ENCODE data around the gene METRN. TPM values are rescaled to one million over a fixed set of nuclear protein-coding genes. Genes with fewer than 3 reads are reported as not detected.

The METRN gene
- polyA plus RNA-seq, 2 of the 4 experiments (the other 2 are of a cell fraction), result 41.0 to 82.2 TPM

DNA sequence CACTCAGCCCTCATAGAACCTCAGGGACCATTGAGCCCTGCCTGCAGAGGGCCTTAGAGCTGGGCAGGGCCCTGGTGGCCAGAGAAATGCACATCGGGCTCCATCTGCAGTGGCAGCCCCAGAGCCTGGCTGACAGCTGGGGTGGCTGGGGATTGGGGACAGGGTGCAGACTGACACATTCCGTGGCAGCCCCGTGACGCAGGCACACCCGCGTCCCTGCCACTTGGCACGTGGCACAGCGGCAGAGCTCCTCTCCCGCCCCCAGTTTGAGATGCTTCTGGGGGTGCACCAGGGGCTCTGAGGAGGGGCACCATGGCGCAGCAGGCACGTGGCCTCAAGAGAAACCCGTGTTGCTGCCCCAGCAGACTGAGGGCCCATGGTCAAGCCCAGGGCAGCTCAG, 11.5 kb upstream of the METRN start:
- peaks cover 33% of the 10 kb centered on the region for H3K4me1 ChIP-seq
- 55% methylated on average over 6 of the region's 12 CpGs for WGBS (ENCODE audit: missing lambda C conversion rate)
- POLR2A ChIA-PET, result interaction anchor here (1.4 kb wide), 1 partner anchor 13 kb away, joined by 4 read pairs; the partner anchor contains the start of gene WDR24
- ATAC-seq (peak in 1 of 2 experiments; percentile 28; a peak in 3 of 6 replicates), FAIRE-seq (no peak), DNase-seq (ENCODE audit: low read depth in 1 of 2, low spot score in 1 of 2) (no peak)
- no peaks in the 10 kb centered on the region for H3K9me3 ChIP-seq
- CTCF ChIA-PET, result interaction anchor here (1.1 to 25.1 kb wide), 10 partner anchors 7 to 83 kb away, joined by 3 to 656 read pairs (median 10); partner anchors contain the start of genes ANTKMT, CCDC78, CIAO3 and HAGHL
- TF ChIP-seq FOXS1 (CRISPR knock-in tag; IDR thresholded peaks at IDR 0.05) (no peak), MYC (IDR thresholded peaks at IDR 0.05; ENCODE audit: borderline replicate concordance, low read length) (no peak), TP53 (CRISPR knock-in tag; IDR thresholded peaks at IDR 0.05) (no peak)
- TF ChIP-seq, protein P1, sequence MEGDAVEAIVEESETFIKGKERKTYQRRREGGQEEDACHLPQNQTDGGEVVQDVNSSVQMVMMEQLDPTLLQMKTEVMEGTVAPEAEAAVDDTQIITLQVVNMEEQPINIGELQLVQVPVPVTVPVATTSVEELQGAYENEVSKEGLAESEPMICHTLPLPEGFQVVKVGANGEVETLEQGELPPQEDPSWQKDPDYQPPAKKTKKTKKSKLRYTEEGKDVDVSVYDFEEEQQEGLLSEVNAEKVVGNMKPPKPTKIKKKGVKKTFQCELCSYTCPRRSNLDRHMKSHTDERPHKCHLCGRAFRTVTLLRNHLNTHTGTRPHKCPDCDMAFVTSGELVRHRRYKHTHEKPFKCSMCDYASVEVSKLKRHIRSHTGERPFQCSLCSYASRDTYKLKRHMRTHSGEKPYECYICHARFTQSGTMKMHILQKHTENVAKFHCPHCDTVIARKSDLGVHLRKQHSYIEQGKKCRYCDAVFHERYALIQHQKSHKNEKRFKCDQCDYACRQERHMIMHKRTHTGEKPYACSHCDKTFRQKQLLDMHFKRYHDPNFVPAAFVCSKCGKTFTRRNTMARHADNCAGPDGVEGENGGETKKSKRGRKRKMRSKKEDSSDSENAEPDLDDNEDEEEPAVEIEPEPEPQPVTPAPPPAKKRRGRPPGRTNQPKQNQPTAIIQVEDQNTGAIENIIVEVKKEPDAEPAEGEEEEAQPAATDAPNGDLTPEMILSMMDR (IDR thresholded peaks at IDR 0.05), result no peak
- H3K4me3 ChIP-seq, result no peak overlapping the region
- no peak overlapping the region for H3K27ac ChIP-seq
- no peak overlapping the region for H3K4me2 ChIP-seq

DNA sequence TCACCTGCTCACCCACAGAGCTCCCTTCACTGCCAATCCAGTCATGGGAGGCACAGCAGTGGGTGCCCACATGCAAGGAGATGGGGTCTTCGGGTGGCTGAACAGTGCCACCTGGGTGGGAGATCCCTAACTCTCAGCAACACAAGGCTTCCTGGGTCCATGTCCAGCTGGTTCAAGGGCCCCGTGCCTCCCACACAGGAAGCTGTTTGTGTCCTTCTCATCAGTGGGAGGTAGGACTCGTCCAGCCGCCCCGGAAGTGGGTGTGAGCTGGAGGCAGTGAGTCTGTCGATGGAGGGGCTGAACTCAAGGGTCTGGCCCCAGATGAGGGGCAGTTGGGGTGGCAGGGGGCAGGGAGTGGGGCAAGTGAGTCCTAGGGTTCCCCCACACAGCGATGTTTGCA, 10.9 kb upstream of the METRN start:
- WGBS (ENCODE audit: missing lambda C conversion rate), result 78% methylated on average over 5 of the region's 7 CpGs
- TF ChIP-seq SMC3 (IDR thresholded peaks at IDR 0.05) (no peak), HOXA7 (CRISPR knock-in tag; IDR thresholded peaks at IDR 0.05) (no peak), SREBF2 (IDR thresholded peaks at IDR 0.05) (no peak), CHD4 (IDR thresholded peaks at IDR 0.05; ENCODE audit: borderline replicate concordance) (no peak), JUN (IDR thresholded peaks at IDR 0.05) (no peak), POLR2AphosphoS2 (conservative IDR thresholded peaks at IDR 0.05; ENCODE audit: low read length) (no peak), ZFP36 (IDR thresholded peaks at IDR 0.05; ENCODE audit: borderline replicate concordance, partially characterized antibody) (no peak), EHMT2 (IDR thresholded peaks at IDR 0.05; ENCODE audit: low read depth) (no peak), ZC3H11A (IDR thresholded peaks at IDR 0.05) (no peak), FOSL2 (IDR thresholded peaks at IDR 0.05) (no peak), FOSL2 (CRISPR knock-in tag; IDR thresholded peaks at IDR 0.05) (no peak)
- TF ChIP-seq, protein P2, sequence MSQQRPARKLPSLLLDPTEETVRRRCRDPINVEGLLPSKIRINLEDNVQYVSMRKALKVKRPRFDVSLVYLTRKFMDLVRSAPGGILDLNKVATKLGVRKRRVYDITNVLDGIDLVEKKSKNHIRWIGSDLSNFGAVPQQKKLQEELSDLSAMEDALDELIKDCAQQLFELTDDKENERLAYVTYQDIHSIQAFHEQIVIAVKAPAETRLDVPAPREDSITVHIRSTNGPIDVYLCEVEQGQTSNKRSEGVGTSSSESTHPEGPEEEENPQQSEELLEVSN (IDR thresholded peaks at IDR 0.05; ENCODE audit: borderline replicate concordance, low read depth), result no peak
- ChIA-PET CTCF (interaction anchor here (1.1 to 25.1 kb wide), 7 partner anchors 8 to 82 kb away, joined by 3 to 656 read pairs (median 8); partner anchors contain the start of genes ANTKMT, CCDC78, CIAO3 and HAGHL), POLR2A (no interaction called here)
- FAIRE-seq (no peak), DNase-seq (ENCODE audit: low read depth in 1 of 2, low spot score in 1 of 2) (no peak), ATAC-seq (no peak)
- Histone ChIP-seq H3K27ac (no peak overlapping the region), H3K4me1 (peaks cover 33% of the 10 kb centered on the region), H3K4me3 (no peak overlapping the region), H3K4me2 (no peak overlapping the region), H3K9me3 (no peaks in the 10 kb centered on the region)

DNA sequence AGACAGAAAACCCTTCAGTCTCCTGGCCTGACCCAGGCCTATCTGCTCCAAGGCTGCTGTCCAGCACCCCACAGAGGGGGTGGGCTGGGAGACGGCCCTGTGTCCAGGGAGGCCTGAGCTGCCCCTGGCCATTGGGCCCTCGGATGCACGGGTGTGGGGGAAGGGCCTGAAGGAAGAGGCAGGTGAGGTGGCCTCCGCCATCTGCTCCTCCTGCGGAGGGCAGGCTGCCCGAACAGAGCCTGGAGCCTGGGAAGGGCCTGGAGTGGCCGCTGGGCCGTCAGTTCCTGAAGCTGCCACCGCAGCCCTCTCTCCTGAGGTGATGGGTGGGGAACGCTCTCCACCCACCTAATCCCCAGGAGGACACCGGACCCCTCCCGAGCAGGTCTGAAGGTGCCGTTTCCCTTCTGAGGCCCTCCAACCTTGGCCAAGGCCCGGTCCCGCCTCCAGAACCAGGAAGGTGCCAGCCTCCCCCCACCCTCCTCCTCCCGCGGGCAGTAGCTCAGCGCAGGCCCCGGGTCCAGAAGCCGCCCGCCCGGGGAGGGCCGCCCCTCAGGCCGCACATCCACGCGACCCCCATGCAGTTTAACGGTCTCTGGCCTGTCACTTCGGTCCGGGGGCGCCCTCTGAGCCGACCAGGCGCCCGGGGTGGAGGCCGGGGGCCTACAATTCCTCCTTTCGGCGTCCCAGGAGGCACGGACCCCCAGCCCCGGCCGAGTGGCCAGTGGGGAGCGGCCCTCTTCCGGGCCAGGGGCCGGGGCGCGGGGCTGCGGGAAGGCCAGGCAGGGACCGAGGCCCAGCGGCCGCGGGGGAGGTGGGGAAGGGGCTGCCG, 10.2 kb upstream of the METRN start:
- Histone ChIP-seq H3K4me3 (peak overlapping the region; percentile 59), H3K4me2 (peak overlapping the region; percentile 100), H3K9me3 (no peaks in the 10 kb centered on the region), H3K27ac (peak overlapping the region; percentile 73 to 75; a peak in 5 of 6 replicates), H3K4me1 (peaks cover 34% of the 10 kb centered on the region)
- TF ChIP-seq HOXB5 (CRISPR knock-in tag; IDR thresholded peaks at IDR 0.05), result no peak
- TF ChIP-seq FOSB (CRISPR knock-in tag; IDR thresholded peaks at IDR 0.05), result no peak
- TF ChIP-seq, protein P3, sequence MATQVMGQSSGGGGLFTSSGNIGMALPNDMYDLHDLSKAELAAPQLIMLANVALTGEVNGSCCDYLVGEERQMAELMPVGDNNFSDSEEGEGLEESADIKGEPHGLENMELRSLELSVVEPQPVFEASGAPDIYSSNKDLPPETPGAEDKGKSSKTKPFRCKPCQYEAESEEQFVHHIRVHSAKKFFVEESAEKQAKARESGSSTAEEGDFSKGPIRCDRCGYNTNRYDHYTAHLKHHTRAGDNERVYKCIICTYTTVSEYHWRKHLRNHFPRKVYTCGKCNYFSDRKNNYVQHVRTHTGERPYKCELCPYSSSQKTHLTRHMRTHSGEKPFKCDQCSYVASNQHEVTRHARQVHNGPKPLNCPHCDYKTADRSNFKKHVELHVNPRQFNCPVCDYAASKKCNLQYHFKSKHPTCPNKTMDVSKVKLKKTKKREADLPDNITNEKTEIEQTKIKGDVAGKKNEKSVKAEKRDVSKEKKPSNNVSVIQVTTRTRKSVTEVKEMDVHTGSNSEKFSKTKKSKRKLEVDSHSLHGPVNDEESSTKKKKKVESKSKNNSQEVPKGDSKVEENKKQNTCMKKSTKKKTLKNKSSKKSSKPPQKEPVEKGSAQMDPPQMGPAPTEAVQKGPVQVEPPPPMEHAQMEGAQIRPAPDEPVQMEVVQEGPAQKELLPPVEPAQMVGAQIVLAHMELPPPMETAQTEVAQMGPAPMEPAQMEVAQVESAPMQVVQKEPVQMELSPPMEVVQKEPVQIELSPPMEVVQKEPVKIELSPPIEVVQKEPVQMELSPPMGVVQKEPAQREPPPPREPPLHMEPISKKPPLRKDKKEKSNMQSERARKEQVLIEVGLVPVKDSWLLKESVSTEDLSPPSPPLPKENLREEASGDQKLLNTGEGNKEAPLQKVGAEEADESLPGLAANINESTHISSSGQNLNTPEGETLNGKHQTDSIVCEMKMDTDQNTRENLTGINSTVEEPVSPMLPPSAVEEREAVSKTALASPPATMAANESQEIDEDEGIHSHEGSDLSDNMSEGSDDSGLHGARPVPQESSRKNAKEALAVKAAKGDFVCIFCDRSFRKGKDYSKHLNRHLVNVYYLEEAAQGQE (IDR thresholded peaks at IDR 0.05), result peak; percentile 62; the same call in 1 of the 2 replicates
- FAIRE-seq (no peak), DNase-seq (ENCODE audit: low read depth in 1 of 2, low spot score in 1 of 2) (no peak), ATAC-seq (no peak)
- CTCF ChIA-PET, result interaction anchor here (1.1 to 25.1 kb wide), 6 partner anchors 8 to 46 kb away, joined by 4 to 656 read pairs (median 10); partner anchors contain the start of genes ANTKMT, CCDC78, CIAO3 and HAGHL
- POLR2A ChIA-PET, result no interaction called here
- 74% methylated on average over 14 of the region's 50 CpGs for WGBS (ENCODE audit: missing lambda C conversion rate)
